Measurements from ENCODE around the gene ARHGAP8.
"Not testable (repeated sequence)": the region's sequence is repeated elsewhere in the genome, so short reads cannot be mapped to it uniquely, and the experiment has no call there.

Gene ARHGAP8

DNA sequence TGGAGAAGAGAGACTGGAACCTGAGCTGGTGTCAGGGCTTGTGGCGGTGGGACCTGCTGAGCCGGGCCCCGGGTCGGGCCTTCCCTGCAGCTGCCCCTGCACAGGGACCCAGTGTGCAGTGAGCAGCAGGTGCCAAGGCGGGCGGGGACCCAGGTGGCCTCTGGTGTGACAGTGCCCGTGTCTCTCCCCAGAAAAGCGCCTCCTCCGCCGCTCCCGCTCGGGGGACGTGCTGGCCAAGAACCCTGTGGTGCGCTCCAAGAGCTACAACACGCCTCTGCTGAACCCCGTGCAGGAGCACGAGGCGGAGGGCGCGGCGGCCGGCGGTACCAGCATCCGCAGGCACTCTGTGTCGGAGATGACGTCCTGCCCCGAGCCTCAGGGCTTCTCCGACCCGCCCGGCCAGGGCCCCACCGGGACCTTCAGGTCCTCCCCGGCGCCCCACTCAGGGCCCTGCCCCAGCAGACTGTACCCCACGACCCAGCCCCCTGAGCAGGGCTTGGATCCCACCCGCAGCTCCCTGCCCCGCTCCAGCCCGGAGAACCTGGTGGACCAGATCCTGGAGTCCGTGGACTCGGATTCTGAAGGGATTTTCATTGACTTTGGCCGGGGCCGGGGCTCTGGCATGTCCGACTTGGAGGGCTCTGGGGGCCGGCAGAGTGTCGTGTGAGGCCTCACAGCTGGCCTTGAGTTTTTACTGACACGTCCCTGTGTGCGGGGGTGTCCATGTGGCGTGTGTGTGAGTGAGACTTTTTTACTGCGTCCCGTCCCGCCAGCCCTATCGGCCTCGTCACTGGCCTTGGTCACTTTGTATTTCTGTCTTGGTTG, 15.6 kb upstream of the ARHGAP8 start:
- DNase-seq, result no peak
- in situ Hi-C loops (cut with MboI; ENCODE audit: low pct_unique_long_range_greater_than_20kb, low sequenced_read_pairs), result no loop called here

DNA sequence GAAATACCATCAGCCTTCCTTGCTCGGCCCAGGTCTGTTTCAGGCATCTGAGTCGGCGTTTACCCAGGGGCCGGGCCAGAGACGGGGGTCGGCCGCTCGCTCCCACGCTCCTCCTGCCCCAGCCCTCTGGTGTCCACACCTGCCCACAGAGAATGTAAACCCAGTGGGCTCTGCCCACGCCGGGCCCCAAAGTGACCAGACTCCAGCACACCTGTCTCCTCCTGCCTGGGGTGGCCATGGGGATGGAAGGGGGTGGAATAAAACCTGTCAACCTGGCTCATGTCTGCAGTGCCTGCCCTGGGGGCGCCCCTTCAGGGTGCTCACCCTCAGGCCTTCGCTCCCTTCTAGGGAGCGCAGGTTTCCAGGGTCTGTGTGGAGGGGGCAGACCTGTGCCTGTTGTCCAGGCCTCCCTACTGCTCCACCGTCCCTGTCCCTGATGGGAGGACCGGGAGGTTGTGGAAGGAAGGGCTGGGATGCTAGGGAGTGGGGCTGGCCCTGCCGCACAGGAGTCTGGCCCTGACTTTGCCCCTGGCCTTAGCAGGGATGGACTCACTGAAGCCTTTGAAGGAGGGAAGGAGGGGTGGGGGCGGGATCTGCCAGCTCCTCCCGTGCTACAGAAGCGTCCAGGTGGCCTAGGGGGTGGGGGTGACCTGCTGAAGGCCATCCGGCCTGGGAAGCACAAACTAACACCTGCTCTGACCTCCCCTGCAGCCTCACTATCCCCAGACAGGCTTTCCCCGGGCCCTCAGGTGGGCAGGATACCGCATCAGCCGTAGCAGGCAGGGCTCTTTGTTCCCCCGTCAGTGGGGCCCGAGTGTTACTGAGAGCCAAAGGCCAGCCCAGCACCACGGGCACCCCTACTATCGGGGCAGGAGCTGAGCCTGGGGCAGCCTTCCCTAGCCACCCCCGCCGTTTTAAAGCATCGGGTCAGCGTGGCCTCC, 14.7 kb upstream of the ARHGAP8 start:
- DNase-seq, result no peak
- in situ Hi-C loops (cut with MboI; ENCODE audit: low pct_unique_long_range_greater_than_20kb, low sequenced_read_pairs), result no loop called here

DNA sequence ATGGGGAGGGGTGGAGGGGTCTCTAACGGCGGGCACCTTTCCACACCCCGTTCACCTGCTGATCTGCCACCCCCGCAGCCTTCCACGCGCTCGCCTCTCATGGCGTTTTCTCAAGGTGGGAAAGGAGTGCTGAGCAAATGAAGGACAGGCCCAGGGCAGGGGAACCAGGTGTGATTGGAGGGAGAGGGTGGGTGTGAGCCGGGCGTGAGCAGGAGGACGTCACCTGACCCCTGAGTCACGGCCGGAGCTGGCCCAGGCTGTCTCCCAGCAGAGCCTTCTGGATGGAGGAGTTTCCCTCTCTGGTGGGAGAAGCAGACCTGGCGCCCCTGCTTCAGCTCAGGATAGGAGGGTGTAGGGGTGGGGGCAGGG, 14.0 kb upstream of the ARHGAP8 start:
- in situ Hi-C loops (cut with MboI; ENCODE audit: low pct_unique_long_range_greater_than_20kb, low sequenced_read_pairs), result no loop called here
- no peak for DNase-seq

DNA sequence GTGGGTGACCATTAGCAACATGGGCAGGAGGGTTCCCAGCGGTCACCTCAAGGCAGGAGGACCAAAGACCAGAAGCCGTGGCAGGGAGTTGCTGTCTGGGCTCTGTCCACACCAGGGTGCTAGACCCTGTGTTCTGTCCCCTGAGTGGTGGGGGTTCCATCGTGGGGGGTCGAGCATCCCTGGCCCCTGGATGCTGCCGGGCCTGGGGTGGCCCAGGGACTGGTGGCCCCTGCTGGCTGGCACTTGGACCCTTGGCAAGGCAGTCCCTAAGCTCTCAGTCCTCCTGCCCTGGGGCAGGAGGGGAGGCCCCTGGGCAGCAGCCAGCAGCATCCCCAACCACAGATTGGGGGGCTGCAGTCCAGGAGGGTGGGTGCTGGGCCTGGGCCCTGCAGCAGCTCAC, 13.4 kb upstream of the ARHGAP8 start:
- DNase-seq, result no peak
- in situ Hi-C loops (cut with MboI; ENCODE audit: low pct_unique_long_range_greater_than_20kb, low sequenced_read_pairs), result no loop called here

- DNase-seq; in situ Hi-C loops (cut with MboI; ENCODE audit: low pct_unique_long_range_greater_than_20kb, low sequenced_read_pairs): not testable (repeated sequence)
Measured at GRCh38 chr22:44739666-44740065, 12.7 kb upstream of the ARHGAP8 start.

GRCh38 chr22:44740307-44740706, 12.1 kb upstream of the ARHGAP8 start:
- in situ Hi-C loops (cut with MboI; ENCODE audit: low pct_unique_long_range_greater_than_20kb, low sequenced_read_pairs), result no loop called here

GRCh38 chr22:44741929-44742328, 10.4 kb upstream of the ARHGAP8 start:
- DNase-seq, result no peak
- in situ Hi-C loops (cut with MboI; ENCODE audit: low pct_unique_long_range_greater_than_20kb, low sequenced_read_pairs), result no loop called here

More at GRCh38 chr22:44740307-44740706, 12.1 kb upstream of the ARHGAP8 start:
- no peak for DNase-seq

DNA sequence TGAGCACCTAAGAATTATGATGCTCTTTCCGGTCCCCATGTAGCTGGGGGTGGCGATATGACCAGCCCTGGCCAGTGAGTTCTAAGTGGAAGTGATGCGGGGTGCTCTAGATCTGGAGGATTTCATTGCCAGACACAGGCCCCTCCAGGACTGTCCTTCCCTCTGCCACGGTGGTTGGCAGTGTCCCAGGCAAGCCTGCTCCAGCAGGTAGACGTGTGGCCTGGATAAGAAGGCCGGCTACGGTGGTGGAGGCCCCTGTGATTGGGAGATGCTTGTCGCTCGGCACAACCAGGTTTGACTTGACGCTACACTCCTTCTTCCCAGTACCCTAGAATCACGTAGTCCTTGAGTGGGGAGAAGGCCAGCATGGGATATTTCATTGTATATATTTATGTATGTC, 9.1 kb upstream of the ARHGAP8 start:
- in situ Hi-C loops (cut with MboI; ENCODE audit: low pct_unique_long_range_greater_than_20kb, low sequenced_read_pairs), result no loop called here

GRCh38 chr22:44743804-44744211, 8.6 kb upstream of the ARHGAP8 start:
- no peak for DNase-seq
- in situ Hi-C loops (cut with MboI; ENCODE audit: low pct_unique_long_range_greater_than_20kb, low sequenced_read_pairs), result no loop called here

More for the DNA sequence above, 9.1 kb upstream of the ARHGAP8 start:
- no peak for DNase-seq

DNA sequence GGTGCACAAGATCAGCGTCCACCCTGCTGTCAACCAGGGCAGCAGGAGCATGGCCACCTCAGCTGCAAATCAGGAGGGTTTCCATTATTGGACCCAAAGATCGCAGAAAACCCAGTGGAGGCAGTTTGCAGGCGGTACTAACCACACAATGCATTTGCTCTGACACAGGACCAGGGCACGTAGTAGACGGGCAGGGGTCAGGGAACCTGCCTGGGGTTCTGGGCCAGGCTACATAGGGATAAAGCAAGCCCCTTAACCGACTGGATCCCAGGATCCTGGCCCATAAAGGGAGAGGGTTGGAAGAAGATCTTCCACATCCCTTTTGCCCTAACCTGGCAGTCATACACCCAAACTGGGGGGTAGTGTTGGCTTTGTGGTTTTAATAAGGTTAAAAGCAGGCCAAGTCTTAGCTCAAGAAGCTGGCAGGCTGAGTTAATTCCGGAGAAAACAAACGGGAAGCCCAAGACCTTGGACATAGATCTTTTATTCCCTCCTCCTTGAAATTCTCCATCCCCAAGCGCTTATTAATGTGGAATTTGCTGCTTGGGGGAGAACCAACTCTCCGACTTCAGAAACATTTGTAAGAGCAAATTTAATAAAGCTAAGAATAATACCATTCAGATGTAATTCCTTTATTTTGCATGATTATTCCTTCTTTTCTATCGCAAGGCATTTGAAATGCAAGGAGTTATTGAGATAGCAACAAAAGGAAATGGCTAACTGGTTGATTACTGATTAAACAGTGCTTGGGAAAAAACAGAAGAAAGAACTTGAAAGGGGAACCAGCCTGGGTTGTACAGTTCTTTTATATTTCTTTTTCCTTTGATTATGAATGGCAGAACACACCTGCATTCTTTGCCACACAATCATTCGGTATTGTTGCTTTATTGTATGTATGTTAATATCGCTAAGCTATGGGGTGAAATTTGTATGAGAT, 6.3 kb upstream of the ARHGAP8 start:
- in situ Hi-C loops (cut with MboI; ENCODE audit: low pct_unique_long_range_greater_than_20kb, low sequenced_read_pairs), result no loop called here
- no peak for DNase-seq

DNA sequence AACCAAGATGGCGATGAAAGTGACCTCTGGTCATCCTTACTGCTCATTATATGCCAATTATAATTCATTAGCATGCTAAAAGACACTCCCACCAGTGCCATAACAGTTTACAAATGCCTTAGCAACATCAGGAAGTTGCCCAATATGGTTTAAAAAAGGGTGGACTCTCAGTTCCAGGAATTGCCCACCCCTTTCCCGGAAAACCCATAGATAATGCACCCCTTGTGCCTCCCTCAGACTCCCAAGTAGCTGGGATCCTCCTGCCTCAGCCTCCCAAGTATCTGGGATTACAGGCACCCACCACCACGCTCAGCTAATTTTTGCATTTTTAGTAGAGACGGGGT, 4.6 kb upstream of the ARHGAP8 start:
- in situ Hi-C loops (cut with MboI; ENCODE audit: low pct_unique_long_range_greater_than_20kb, low sequenced_read_pairs); DNase-seq: not testable (repeated sequence)

- in situ Hi-C loops (cut with MboI; ENCODE audit: low pct_unique_long_range_greater_than_20kb, low sequenced_read_pairs), result no loop called here
- no peak for DNase-seq
Measured at GRCh38 chr22:44748524-44748923, 3.9 kb upstream of the ARHGAP8 start.

DNA sequence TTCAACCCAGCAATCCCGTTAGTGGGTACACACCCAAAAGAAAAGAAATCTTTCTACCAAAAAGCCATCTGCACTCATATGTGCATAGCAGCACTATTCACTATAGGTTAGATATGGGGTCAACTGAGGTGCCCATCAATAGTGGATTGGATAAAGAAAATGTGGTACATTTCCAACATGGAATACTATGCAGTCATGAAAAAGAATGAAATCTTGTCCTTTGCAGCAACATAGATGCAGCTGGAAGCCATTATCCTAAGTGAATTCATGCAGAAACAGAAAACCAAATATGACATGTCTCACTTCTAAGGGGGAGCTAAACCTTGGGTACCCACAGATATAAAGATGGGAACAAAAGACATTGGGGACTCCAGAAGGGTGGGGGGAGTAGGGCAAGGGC, 1.9 kb upstream of the ARHGAP8 start:
- no peak for DNase-seq
- in situ Hi-C loops (cut with MboI; ENCODE audit: low pct_unique_long_range_greater_than_20kb, low sequenced_read_pairs), result no loop called here

GRCh38 chr22:44753189-44754042, 1.0 kb downstream of the ARHGAP8 start:
- in situ Hi-C loops (cut with MboI; ENCODE audit: low pct_unique_long_range_greater_than_20kb, low sequenced_read_pairs), result no loop called here

DNA sequence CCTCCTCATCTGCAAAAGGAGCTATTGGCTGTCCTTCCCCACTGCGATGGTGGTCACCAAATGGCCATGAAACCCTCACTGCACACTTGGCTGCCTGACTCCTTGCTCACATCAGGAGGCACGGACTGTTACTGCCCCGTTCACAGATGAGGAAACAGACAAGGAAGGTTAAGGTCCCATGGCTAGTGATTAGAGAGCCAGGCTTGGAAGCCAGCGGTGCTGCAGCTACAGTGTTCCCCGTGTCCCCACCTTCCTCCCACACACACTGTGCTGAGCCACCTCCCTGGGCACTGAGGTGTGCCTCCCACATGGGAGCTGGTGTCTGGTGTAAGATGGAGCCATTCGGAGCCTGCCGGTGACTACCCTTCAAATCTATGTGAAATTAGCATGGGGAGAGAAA, 2.6 kb downstream of the ARHGAP8 start:
- in situ Hi-C loops (cut with MboI; ENCODE audit: low pct_unique_long_range_greater_than_20kb, low sequenced_read_pairs), result no loop called here
- no peak for DNase-seq

More at GRCh38 chr22:44753189-44754042, 1.0 kb downstream of the ARHGAP8 start:
- DNase-seq, result no peak

GRCh38 chr22:44755417-44755816, 3.0 kb downstream of the ARHGAP8 start:
- no peak for DNase-seq
- in situ Hi-C loops (cut with MboI; ENCODE audit: low pct_unique_long_range_greater_than_20kb, low sequenced_read_pairs), result no loop called here

DNA sequence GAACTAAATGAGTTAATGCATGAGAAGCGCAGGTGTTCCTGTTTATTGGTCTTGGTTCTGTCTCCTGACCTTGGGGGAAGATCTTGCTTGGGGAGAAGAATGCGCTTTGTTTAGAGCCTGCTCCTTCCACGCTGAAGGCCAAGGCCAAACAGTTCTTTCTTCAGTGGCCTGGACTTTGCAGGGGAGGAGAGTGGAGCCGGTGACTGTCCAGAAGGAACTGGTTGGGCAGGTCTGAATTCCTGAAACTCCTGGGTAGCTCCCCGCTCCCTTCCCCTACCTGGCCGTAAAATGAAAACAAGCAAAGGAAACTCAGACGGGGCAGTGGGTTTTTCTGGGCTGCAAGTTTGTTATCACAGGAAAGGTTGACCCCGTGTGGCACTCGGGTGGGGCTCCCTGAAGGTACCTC, 3.6 kb downstream of the ARHGAP8 start:
- DNase-seq, result no peak
- in situ Hi-C loops (cut with MboI; ENCODE audit: low pct_unique_long_range_greater_than_20kb, low sequenced_read_pairs), result no loop called here

DNA sequence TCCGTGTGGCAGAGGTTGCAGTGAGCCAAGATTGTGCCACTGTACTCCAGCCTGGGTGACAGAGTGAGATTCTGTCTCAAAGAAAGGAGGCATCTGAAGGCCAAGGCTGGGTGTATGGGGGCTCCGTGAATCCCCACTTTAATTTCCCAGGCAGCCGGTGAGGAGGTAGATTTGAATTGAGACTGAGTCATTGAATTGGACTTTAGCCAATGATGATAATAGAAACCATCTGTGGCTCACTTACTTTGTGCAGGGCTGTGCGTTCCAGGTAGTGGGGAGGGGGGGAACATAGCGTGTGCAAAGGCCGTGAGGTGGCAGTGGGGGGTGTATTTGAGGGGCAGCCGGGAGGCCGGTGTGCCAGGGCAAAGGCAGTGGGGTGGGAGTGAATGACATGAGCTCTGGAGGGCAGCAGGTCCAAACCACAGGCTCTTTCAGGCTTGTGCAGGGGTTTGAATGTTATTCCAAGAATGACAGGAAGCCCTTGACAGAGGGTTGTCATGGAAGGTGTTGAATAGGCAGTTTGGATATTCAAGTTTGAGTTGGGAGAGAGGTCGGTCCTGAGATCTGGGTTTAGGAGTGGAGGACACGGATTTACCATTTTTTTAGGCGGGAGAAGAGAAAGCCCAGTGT, 6.1 kb downstream of the ARHGAP8 start:
- in situ Hi-C loops (cut with MboI; ENCODE audit: low pct_unique_long_range_greater_than_20kb, low sequenced_read_pairs), result no loop called here
- no peak for DNase-seq

Data from KBM-7 (cell line).